SK-N-MC (cell line): Measurements from ENCODE around the gene NDUFB6.
"Not testable (repeated sequence)": the region's sequence is repeated elsewhere in the genome, so short reads cannot be mapped to it uniquely, and the experiment has no call there.

Source experiments
- EZH2 ChIP-seq: fragments of 200-600 bp; sonication (generic); IDR thresholded peaks from one replicate; pipeline ENCODE4 v1.6.1; 2017; ENCODE audit warnings: antibody characterized with exemption
- POLR2AphosphoS5 ChIP-seq: IDR thresholded peaks from 2 replicates; pipeline ENCODE4 v1.6.1; 2012; ENCODE audit warnings: mild to moderate bottlenecking, low read depth, low read length, borderline replicate concordance

DNA sequence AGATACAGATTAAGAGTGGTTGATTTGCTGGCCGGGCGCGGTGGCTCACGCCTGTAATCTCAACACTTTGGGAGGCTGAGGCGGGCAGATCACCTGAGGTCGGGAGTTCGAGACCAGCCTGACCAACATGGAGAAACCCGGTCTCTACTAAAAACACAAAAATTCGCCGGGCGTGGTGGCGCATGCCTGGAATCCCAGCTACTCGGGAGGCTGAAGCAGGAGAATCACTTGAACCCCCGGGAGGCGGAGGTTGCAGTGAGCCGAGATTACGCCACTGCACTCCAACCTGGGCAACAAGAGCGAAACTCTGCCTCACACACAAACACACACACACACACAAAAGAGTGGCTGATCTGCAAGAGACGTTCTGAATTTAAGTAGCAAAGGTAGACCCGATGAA, 24.7 kb downstream of the NDUFB6 start:
- TF ChIP-seq POLR2AphosphoS5, EZH2: not testable (repeated sequence)
